ENCODE measurements around the gene RAP1GAP. TPM values are rescaled to one million over a fixed set of nuclear protein-coding genes. Genes with fewer than 3 reads are reported as not detected.
A peak's percentile ranks its signal among the peaks of the same experiment; 100 is the strongest.

Gene RAP1GAP
- total and polyA plus RNA-seq, 7 donors = 0.04 to 0.57 (median 0.21) TPM; not detected in 2

DNA sequence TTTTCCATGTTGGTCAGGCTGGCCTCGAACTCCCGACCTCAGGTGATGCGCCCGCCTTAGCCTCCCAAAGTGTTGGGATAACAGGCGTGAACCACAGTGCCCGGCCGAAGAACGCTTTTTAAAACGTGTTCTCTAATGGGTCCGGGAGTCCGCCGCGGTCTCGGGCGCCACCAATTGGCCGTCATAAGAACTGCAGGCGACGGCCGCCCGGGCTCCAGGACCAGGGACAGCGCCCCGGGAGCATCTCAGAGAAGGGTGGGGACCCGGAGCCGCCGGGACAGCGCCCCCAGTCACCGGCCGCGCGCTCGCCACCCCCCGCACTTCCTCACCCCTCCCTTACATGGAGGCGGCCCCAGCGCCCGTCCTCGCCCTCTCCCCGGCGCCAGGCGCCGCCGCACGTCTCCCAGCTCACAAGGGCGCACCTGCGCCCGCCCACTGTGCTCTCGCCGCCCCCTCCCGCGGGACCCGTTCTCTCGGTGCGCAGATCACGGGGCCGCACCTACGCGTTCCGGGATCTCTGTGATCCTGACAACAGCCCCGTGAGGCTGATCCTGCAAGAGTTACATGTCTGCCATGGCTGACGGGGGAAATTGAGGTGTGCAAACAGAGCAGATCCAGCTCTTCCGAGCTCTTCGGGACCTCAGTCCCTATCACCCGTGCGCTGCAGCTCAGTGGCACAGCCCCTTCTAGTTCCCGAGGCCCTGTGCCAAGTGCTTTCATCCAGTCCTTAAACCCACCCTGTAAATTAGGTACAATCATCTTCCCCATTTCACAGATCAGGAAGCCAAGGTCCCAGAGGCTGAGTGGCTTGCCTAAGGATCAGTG, 9.8 kb downstream of the RAP1GAP start:
- no peaks in the 10 kb centered on the region for H3K9me3 ChIP-seq
- WGBS, 3 donors = 1% methylated on average over 49 to 64 of the region's 64 CpGs
- no peaks in the 10 kb centered on the region for H3K36me3 ChIP-seq (ENCODE audit: insufficient read depth in 1 of 2, low read depth in 1 of 2)
- DNase-seq = peak; percentile 63 to 78
- no peaks in the 10 kb centered on the region for H3K4me1 ChIP-seq
- ATAC-seq = peak; percentile 71 to 86 (median 83)
- H3K4me3 ChIP-seq = no peak overlapping the region
- peaks cover 0 to 50% (median 12%) of the 10 kb centered on the region in 3 donors for H3K27me3 ChIP-seq (ENCODE audit: insufficient read depth in 3 of 3, low read length in 2 of 3)
- intact Hi-C loops (cut with DNase I) = loop anchor here (2.0 to 10.0 kb wide), 4 partner anchors 147 to 425 kb away; no protein-coding TSS in a partner anchor
- peak; percentile 81 for TF ChIP-seq CTCF (IDR thresholded peaks at IDR 0.05)
- H3K27ac ChIP-seq = no peak overlapping the region

- Histone ChIP-seq H3K9me3 (no peaks in the 10 kb centered on the region), H3K27ac (no peak overlapping the region), H3K27me3 (ENCODE audit: insufficient read depth in 3 of 3, low read length in 2 of 3) (peaks cover 0 to 43% (median 10%) of the 10 kb centered on the region in 3 donors), H3K36me3 (ENCODE audit: insufficient read depth in 1 of 2, low read depth in 1 of 2) (no peaks in the 10 kb centered on the region), H3K4me1 (no peaks in the 10 kb centered on the region), H3K4me3 (no peak overlapping the region)
- TF ChIP-seq CTCF (IDR thresholded peaks at IDR 0.05) = no peak
- ATAC-seq (no peak), DNase-seq (no peak)
- intact Hi-C loops (cut with DNase I) = loop anchor here (2.0 to 10.0 kb wide), 4 partner anchors 145 to 423 kb away; no protein-coding TSS in a partner anchor
- 71 to 73% (median 71%) methylated on average over 10 of the region's 10 CpGs for WGBS, 3 donors
Measured at GRCh38 chr1:21657456-21658190, 11.5 kb downstream of the RAP1GAP start.

DNA sequence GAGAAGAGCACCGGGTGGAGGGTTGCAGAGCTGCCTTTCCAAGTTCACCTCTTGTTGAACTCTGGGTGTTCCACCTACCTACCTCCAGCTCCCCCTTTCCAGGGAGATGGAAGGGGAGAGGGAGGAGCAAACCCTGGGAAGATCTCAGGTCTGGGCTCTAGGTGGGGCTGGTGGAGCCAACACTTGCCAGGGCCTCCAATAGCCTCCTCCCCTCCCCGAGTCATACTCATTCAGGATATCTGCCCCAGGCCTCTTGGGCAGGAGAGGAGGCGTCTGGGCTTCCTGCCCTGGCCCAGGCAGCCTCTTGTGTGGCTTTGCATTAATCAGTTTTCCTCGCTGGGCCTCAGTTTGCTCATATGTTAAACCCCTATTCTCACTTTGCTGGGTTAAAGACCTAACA, 13.4 kb downstream of the RAP1GAP start:
- DNase-seq = no peak
- H3K27me3 ChIP-seq (ENCODE audit: insufficient read depth in 3 of 3, low read length in 2 of 3) = peaks cover 0 to 39% (median 11%) of the 10 kb centered on the region in 3 donors
- no peaks in the 10 kb centered on the region for H3K36me3 ChIP-seq (ENCODE audit: insufficient read depth in 1 of 2, low read depth in 1 of 2)
- H3K4me1 ChIP-seq = peaks cover 3% of the 10 kb centered on the region
- 41 to 49% (median 45%) methylated on average over 4 of the region's 4 CpGs for WGBS, 3 donors
- no peak for TF ChIP-seq CTCF (IDR thresholded peaks at IDR 0.05)
- no peaks in the 10 kb centered on the region for H3K9me3 ChIP-seq
- H3K4me3 ChIP-seq = no peak overlapping the region
- no peak overlapping the region for H3K27ac ChIP-seq
- ATAC-seq = no peak
- intact Hi-C loops (cut with DNase I) = loop anchor here (5.0 to 10.0 kb wide), 3 partner anchors 143 to 421 kb away; no protein-coding TSS in a partner anchor

- H3K27me3 ChIP-seq (ENCODE audit: insufficient read depth in 3 of 3, low read length in 2 of 3) = peaks cover 0 to 38% (median 9%) of the 10 kb centered on the region in 3 donors
- H3K27ac ChIP-seq = no peak overlapping the region
- H3K4me3 ChIP-seq = no peak overlapping the region
- ATAC-seq (no peak), DNase-seq (peak in 1 of 2 donors; percentile 15)
- peaks cover 3% of the 10 kb centered on the region for H3K4me1 ChIP-seq
- intact Hi-C loops (cut with DNase I) = loop anchor here (5.0 to 10.0 kb wide), 3 partner anchors 143 to 420 kb away; no protein-coding TSS in a partner anchor
- H3K9me3 ChIP-seq = no peaks in the 10 kb centered on the region
- 60 to 67% (median 66%) methylated on average over 4 of the region's 4 CpGs for WGBS, 3 donors
- no peak for TF ChIP-seq CTCF (IDR thresholded peaks at IDR 0.05)
- H3K36me3 ChIP-seq (ENCODE audit: insufficient read depth in 1 of 2, low read depth in 1 of 2) = no peaks in the 10 kb centered on the region
Measured at GRCh38 chr1:21655259-21655658, 13.9 kb downstream of the RAP1GAP start.

Data from psoas muscle (tissue), 8 donors.